Ovary (tissue), 3 donors: ENCODE measurements around the gene LRRTM3.

ENCODE experiments used
- EP300 ChIP-seq: sonication (generic); formaldehyde crosslinking; IDR thresholded peaks from one replicate; pipeline ENCODE4 v1.6.1; 2017; ENCODE audit warnings: antibody characterized with exemption
- POLR2A ChIP-seq: fragments of 450-650 bp; IDR thresholded peaks from one replicate; pipeline ENCODE4 v1.6.1; 2017; ENCODE audit warnings: antibody characterized with exemption, mild to moderate bottlenecking, moderate library complexity
- TF ChIP-seq, protein P1 (sequence below), 3 donors: fragments of 450-650 bp in 2 of 3; fragments of 200-600 bp in 1 of 3; IDR thresholded peaks; one replicate each; pipeline versions ENCODE4 v1.5.1 to v1.8.0; 2016 to 2022; ENCODE audit warnings: antibody characterized with exemption in 3 of 3, mild to moderate bottlenecking in 1 of 3
- donor health status: DM: no; HTN: no; CAD: no.

DNA sequence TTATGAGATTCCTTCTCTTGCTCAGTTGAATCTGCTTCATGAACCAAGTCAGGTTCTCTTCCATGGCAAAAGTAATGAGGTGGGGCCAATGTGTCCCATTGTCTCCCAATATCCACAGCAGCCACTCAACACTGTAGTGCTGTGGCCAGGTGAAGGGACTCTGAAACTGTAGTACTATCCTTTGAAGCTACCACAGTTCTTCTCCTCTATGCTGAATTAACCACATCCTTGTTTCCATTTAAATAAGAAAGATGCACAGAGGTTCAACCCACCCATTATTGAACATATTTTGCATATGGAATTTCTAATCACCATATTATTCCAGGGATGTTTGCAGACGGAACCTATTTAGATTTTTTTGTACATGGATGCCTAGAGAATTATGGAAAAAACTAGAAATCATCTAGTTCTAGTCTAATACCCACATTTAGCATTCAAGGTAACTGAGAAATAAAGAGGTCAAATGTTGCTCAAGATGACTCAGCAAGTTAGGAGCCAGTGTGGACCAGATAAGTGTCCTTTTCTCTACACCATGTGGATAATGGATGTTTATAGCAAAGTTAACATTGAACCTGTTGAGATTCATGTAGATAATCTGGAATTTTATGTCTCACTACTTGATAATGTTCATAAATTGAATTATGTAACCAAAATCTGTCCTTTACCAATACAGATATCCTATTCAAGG, 64.5 kb downstream of the LRRTM3 start:
- TF ChIP-seq, protein P1, sequence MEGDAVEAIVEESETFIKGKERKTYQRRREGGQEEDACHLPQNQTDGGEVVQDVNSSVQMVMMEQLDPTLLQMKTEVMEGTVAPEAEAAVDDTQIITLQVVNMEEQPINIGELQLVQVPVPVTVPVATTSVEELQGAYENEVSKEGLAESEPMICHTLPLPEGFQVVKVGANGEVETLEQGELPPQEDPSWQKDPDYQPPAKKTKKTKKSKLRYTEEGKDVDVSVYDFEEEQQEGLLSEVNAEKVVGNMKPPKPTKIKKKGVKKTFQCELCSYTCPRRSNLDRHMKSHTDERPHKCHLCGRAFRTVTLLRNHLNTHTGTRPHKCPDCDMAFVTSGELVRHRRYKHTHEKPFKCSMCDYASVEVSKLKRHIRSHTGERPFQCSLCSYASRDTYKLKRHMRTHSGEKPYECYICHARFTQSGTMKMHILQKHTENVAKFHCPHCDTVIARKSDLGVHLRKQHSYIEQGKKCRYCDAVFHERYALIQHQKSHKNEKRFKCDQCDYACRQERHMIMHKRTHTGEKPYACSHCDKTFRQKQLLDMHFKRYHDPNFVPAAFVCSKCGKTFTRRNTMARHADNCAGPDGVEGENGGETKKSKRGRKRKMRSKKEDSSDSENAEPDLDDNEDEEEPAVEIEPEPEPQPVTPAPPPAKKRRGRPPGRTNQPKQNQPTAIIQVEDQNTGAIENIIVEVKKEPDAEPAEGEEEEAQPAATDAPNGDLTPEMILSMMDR (IDR thresholded peaks at IDR 0.05), result no peak
- TF ChIP-seq POLR2A (no peak), EP300 (no peak)
